Stimulated activated CD8-positive, alpha-beta memory T cell treated with anti-CD3 and anti-CD28 coated beads, Interleukin-4, amount 100 ng/mL, for 48 hours (primary cell): ENCODE measurements around the gene PPP2R2C.

Source experiments
- DNase-seq: peaks from one replicate; pipeline ENCODE4 v3.0.0-alpha.2; 2020

The PPP2R2C gene

GRCh38 chr4:6446538-6447451 is 25.6 kb downstream of the PPP2R2C start:
- DNase-seq, result no peak

GRCh38 chr4:6446130-6446482 is 26.3 kb downstream of the PPP2R2C start:
- no peak for DNase-seq

GRCh38 chr4:6445403-6446129 is 26.8 kb downstream of the PPP2R2C start:
- no peak for DNase-seq

GRCh38 chr4:6444582-6444981 is 27.8 kb downstream of the PPP2R2C start:
- DNase-seq, result no peak

- no peak for DNase-seq
Observed at GRCh38 chr4:6443035-6444023, 29.1 kb downstream of the PPP2R2C start.

GRCh38 chr4:6442555-6442954 is 29.9 kb downstream of the PPP2R2C start:
- no peak for DNase-seq

GRCh38 chr4:6441758-6442157 is 30.7 kb downstream of the PPP2R2C start:
- DNase-seq, result no peak

GRCh38 chr4:6441202-6441582 is 31.2 kb downstream of the PPP2R2C start:
- DNase-seq, result no peak

GRCh38 chr4:6440506-6441201 is 31.8 kb downstream of the PPP2R2C start:
- DNase-seq, result no peak

- no peak for DNase-seq
Observed at GRCh38 chr4:6439120-6439762, 33.2 kb downstream of the PPP2R2C start.

GRCh38 chr4:6437826-6438238 is 34.6 kb downstream of the PPP2R2C start:
- no peak for DNase-seq

- DNase-seq, result no peak
Observed at GRCh38 chr4:6435010-6435409, 37.4 kb downstream of the PPP2R2C start.

GRCh38 chr4:6430927-6431326 is 41.5 kb downstream of the PPP2R2C start:
- no peak for DNase-seq

- DNase-seq, result no peak
Observed at GRCh38 chr4:6427439-6428090, 44.8 kb downstream of the PPP2R2C start.

- no peak for DNase-seq
Observed at GRCh38 chr4:6426571-6427438, 45.6 kb downstream of the PPP2R2C start.

GRCh38 chr4:6425911-6426310 is 46.5 kb downstream of the PPP2R2C start:
- no peak for DNase-seq

- no peak for DNase-seq
Observed at GRCh38 chr4:6425336-6425735, 47.1 kb downstream of the PPP2R2C start.

- DNase-seq, result no peak
Observed at GRCh38 chr4:6424425-6424824, 48.0 kb downstream of the PPP2R2C start.

GRCh38 chr4:6423575-6423974 is 48.8 kb downstream of the PPP2R2C start:
- DNase-seq, result no peak

- no peak for DNase-seq
Observed at GRCh38 chr4:6422866-6423265, 49.5 kb downstream of the PPP2R2C start.
